Measurements from ENCODE around the gene THUMPD2. TPM values are rescaled to one million over a fixed set of nuclear protein-coding genes. Genes with fewer than 3 reads are reported as not detected.

Gene THUMPD2
- total RNA-seq, 1 experiment from 2014 or later = 11.3 TPM

- Histone ChIP-seq H3K4me3 (no peak overlapping the region), H3K79me2 (ENCODE audit: low read depth) (no peaks in the 10 kb centered on the region), H2AFZ (no peak overlapping the region), H3K27ac (no peak overlapping the region), H3K36me3 (ENCODE audit: low read depth) (no peaks in the 10 kb centered on the region), H3K4me2 (no peak overlapping the region), H3K27me3 (ENCODE audit: insufficient read depth, low read depth) (no peaks in the 10 kb centered on the region), H3K9me3 (ENCODE audit: insufficient read depth, low read depth) (peaks cover 19% of the 10 kb centered on the region), H4K20me1 (ENCODE audit: insufficient read depth) (no peaks in the 10 kb centered on the region), H3K4me1 (replicated peaks; ENCODE audit: insufficient read depth) (no peaks in the 10 kb centered on the region), H3F3A (ENCODE audit: insufficient read depth, low read depth) (no peaks in the 10 kb centered on the region), H3K9me2 (ENCODE audit: insufficient read depth) (no peaks in the 10 kb centered on the region)
- CTCF ChIA-PET = interaction anchor here (0.5 kb wide), 1 partner anchor 821 kb away, joined by 4 read pairs; no protein-coding TSS in a partner anchor
- no peak for DNase-seq
- intact Hi-C loops (cut with micrococcal nuclease; ENCODE audit: unreplicated experiment) = no loop called here
- TF ChIP-seq CTCF (conservative IDR thresholded peaks at IDR 0.05) (no peak), EZH2 (IDR thresholded peaks at IDR 0.05; ENCODE audit: low read depth) (no peak)
- BruUV-seq (replicated peaks) = no TSS peak
- POLR2A ChIA-PET (ENCODE audit: unreplicated experiment) = no interaction called here
Measured at GRCh38 chr2:39701137-39701536, 77.9 kb downstream of the THUMPD2 start.

DNA sequence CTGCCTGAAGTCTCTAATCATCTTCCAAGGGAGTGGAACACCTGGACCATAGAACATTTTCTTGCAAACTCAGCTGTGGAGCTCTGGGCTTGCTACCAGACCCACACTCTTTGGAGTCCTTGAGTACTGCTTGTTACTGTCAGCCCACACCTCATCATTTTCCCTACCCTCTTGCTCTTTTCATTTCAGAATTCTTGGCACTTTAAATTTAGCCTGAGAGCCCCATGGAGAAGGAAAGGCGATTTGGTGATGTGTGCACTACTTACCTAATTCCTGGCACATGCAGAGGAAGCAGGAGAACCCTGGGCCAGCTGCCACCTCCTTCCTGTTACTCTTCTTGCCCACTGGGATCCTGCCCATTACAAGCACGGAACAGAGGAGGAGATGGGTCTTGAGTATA lies 81.6 kb downstream of the THUMPD2 start:
- BruUV-seq (replicated peaks) = no TSS peak
- no peaks in the 10 kb centered on the region for H3K36me3 ChIP-seq (ENCODE audit: low read depth)
- H3K79me2 ChIP-seq (ENCODE audit: low read depth) = no peaks in the 10 kb centered on the region
- no peaks in the 10 kb centered on the region for H3F3A ChIP-seq (ENCODE audit: insufficient read depth, low read depth)
- intact Hi-C loops (cut with micrococcal nuclease; ENCODE audit: unreplicated experiment) = loop anchor here (1.0 to 10.0 kb wide), 3 partner anchors 103 to 318 kb away; no protein-coding TSS in a partner anchor
- no peaks in the 10 kb centered on the region for H3K4me1 ChIP-seq (replicated peaks; ENCODE audit: insufficient read depth)
- no peak overlapping the region for H2AFZ ChIP-seq
- no peaks in the 10 kb centered on the region for H3K27me3 ChIP-seq (ENCODE audit: insufficient read depth, low read depth)
- POLR2A ChIA-PET (ENCODE audit: unreplicated experiment) = no interaction called here
- H3K4me3 ChIP-seq = no peak overlapping the region
- no peaks in the 10 kb centered on the region for H3K9me2 ChIP-seq (ENCODE audit: insufficient read depth)
- H4K20me1 ChIP-seq (ENCODE audit: insufficient read depth) = no peaks in the 10 kb centered on the region
- CTCF ChIA-PET = no interaction called here
- DNase-seq = no peak
- no peak overlapping the region for H3K27ac ChIP-seq
- H3K9me3 ChIP-seq (ENCODE audit: insufficient read depth, low read depth) = peaks cover 15% of the 10 kb centered on the region
- TF ChIP-seq CTCF (conservative IDR thresholded peaks at IDR 0.05) = no peak
- no peak for TF ChIP-seq EZH2 (IDR thresholded peaks at IDR 0.05; ENCODE audit: low read depth)
- no peak overlapping the region for H3K4me2 ChIP-seq

GRCh38 chr2:39696838-39697237 lies 82.2 kb downstream of the THUMPD2 start:
- Histone ChIP-seq H3K36me3 (ENCODE audit: low read depth) (no peaks in the 10 kb centered on the region), H3K9me2 (ENCODE audit: insufficient read depth) (no peaks in the 10 kb centered on the region), H3K4me1 (replicated peaks; ENCODE audit: insufficient read depth) (no peaks in the 10 kb centered on the region), H3K4me2 (no peak overlapping the region), H3K79me2 (ENCODE audit: low read depth) (no peaks in the 10 kb centered on the region), H3K9me3 (ENCODE audit: insufficient read depth, low read depth) (peaks cover 9% of the 10 kb centered on the region; the same call in 1 of the 2 replicates), H2AFZ (no peak overlapping the region), H3K27ac (no peak overlapping the region), H3K27me3 (ENCODE audit: insufficient read depth, low read depth) (no peaks in the 10 kb centered on the region), H3K4me3 (no peak overlapping the region), H3F3A (ENCODE audit: insufficient read depth, low read depth) (no peaks in the 10 kb centered on the region), H4K20me1 (ENCODE audit: insufficient read depth) (no peaks in the 10 kb centered on the region)
- ChIA-PET POLR2A (ENCODE audit: unreplicated experiment) (no interaction called here), CTCF (interaction anchor here (0.6 to 0.9 kb wide), 3 partner anchors 103 to 266 kb away, joined by 3 to 4 read pairs (median 4); no protein-coding TSS in a partner anchor)
- peak; percentile 62 for TF ChIP-seq CTCF (conservative IDR thresholded peaks at IDR 0.05)
- no peak for TF ChIP-seq EZH2 (IDR thresholded peaks at IDR 0.05; ENCODE audit: low read depth)
- BruUV-seq (replicated peaks) = no TSS peak
- no peak for DNase-seq
- intact Hi-C loops (cut with micrococcal nuclease; ENCODE audit: unreplicated experiment) = loop anchor here (1.0 to 10.0 kb wide), 3 partner anchors 102 to 318 kb away; no protein-coding TSS in a partner anchor
